Cardiac septum (tissue), 1 donor: ENCODE results near the gene BABAM2. TPM values are rescaled to one million over a fixed set of nuclear protein-coding genes. Genes with fewer than 3 reads are reported as not detected.

Experiments
- DNase-seq: peaks from one replicate; pipeline ENCODE4 v3.0.0-alpha.2; 2020; ENCODE audit warnings: low spot score
- intact Hi-C: fragments of 100-400 bp; cut with DNase I; formaldehyde crosslinking; loops from one replicate; pipeline ENCODE4 v1.14.0; 2022
- microRNA-seq: library from miRNA; unstranded; fragments of <30 nt; microRNA quantifications from one replicate; pipeline ENCODE4 v1.2.0, GENCODE V29; 2020
- total RNA-seq: library from RNA; stranded (reverse); fragmentation: NEBNext Ultra II Directional; extraction: Animal tissue kit (Norgen Biotek cat#: 25700); gene quantifications from one replicate; pipeline ENCODE4 v1.2.1, GENCODE V29; 2021
- donor health status: DM: no; HTN: no; CAD: no.

BABAM2 gene
- total RNA-seq, 1 donor from 2014 or later, result 63.4 TPM

DNA sequence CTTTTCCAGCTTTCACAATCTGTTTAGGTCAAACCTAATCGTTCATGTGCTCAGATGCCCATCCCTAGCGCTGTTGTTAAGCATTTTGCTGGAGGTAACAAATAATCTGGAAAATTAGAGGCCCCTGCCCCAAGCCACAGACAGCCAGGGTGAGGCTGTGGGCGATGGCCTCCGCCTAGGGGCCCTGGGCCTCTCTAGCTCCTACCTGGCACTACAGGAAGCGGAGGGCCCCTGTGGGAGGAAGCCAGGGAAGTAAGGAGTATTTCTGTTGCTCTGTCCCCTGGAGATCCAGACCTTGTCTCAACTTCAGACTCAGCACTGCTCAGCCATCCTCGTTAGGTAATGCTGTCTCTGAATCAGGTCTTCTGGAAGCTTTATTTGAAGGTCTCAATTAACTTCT is 489.7 kb downstream of the BABAM2 start:
- no peak for DNase-seq
- intact Hi-C loops, result no loop called here

DNA sequence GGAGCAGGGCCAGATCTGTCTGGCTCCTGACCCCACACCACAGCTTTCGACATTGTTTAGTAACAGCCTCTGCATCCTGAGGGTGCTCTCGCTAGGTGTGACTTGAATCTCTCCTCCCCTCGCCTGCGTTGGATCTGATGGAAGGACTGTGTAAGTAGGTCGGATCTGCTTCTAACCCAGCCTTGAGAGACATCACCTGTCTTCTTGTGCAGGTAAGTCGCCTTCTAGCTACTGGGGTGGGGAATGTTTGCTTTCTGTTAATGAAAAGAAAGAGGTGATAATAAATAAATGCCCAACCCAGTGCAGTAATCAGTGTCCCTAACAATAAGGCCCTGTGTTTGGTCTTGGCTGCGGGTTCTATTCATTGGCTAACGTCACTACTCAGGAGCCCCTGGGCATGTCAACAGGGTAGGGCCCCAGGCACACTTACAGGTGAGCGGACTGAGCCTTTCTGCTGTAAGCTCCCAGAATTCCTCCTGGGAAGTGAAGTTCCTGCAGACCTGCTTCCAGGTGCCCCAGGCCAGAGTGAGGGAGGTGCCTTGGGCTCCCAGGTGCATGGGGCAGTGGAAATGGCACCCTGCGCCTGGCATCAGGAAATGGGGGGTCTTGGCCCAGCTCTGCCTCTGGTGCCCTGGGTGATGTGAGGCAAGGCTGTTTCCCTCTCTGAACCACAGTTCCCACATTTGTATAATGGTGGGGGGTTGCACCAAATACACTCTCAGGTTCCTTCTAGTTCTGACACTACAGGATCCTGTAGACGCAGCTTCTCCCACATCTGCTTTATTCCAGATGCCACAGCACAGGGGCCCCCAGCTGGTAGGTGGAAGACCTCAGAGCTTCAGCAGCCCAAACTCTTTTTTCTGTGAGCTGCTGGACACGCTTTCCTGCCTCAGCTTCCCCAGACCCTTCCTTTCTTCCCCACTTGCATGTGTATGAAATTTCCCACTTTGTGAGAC is 491.0 kb downstream of the BABAM2 start:
- DNase-seq, result no peak
- intact Hi-C loops, result no loop called here

- no peak for DNase-seq
These were observed 492.2 kb downstream of the BABAM2 start for GRCh38 chr2:28382755-28383154.

GRCh38 chr2:28387082-28387960 is 496.8 kb downstream of the BABAM2 start:
- no peak for DNase-seq
- intact Hi-C loops, result loop anchor here (2.0 kb wide), 1 partner anchor 29 kb away; no protein-coding TSS in a partner anchor

More at GRCh38 chr2:28382755-28383154, 492.2 kb downstream of the BABAM2 start:
- intact Hi-C loops, result no loop called here

Small RNA genes lying within 50 kb of the gene (microRNA-seq; reads per million reads assigned to microRNA genes)
- gene MIR4263, result not detected

Other genes starting within 250 kb of the BABAM2 start
- gene SUPT7L, start 227.1 kb upstream of the BABAM2 start, total RNA-seq, result 25.4 TPM
- gene SLC4A1AP, start 226.8 kb upstream of the BABAM2 start, total RNA-seq, result 23.4 TPM
- gene MRPL33, start 119.0 kb upstream of the BABAM2 start, total RNA-seq, result 258 TPM
- 3.9 TPM for gene RBKS, start 342 bp upstream of the BABAM2 start, total RNA-seq